Tibial nerve (tissue), 4 donors: ENCODE results near the gene IGF1R. TPM values are rescaled to one million over a fixed set of nuclear protein-coding genes. Genes with fewer than 3 reads are reported as not detected.

Experiments used
- DNase-seq, 2 donors: peaks; one replicate each; pipeline ENCODE4 v3.0.0-alpha.2; 2019; ENCODE audit warnings: low spot score in 2 of 2
- H3K27ac ChIP-seq, 4 donors: fragments of 200-600 bp; sonication (generic) in 3 of 4; one replicate each; pipeline ENCODE4 v1.5.1; 2017 to 2019; ENCODE audit warnings: mild to moderate bottlenecking in 1 of 4
- H3K27me3 ChIP-seq, 2 donors: fragments of 200-600 bp; sonication (generic) in 1 of 2; one replicate each; pipeline versions ENCODE4 v1.5.1 to v1.6.0; 2017 to 2019
- H3K36me3 ChIP-seq, 3 donors: fragments of 200-600 bp; sonication (generic); one replicate each; pipeline ENCODE4 v1.5.1; 2018 to 2019
- H3K4me1 ChIP-seq, 4 donors: fragments of 200-600 bp; sonication (generic) in 3 of 4; one replicate each; pipeline ENCODE4 v1.5.1; 2017 to 2019
- H3K4me3 ChIP-seq, 4 donors: fragments of 200-600 bp; sonication (generic) in 3 of 4; one replicate each; pipeline ENCODE4 v1.5.1; 2017 to 2019; ENCODE audit warnings: mild to moderate bottlenecking in 1 of 4, moderate library complexity in 1 of 4
- H3K9me3 ChIP-seq, 4 donors: fragments of 200-600 bp; sonication (generic) in 3 of 4; one replicate each; pipeline ENCODE4 v1.5.1; 2017 to 2019
- EP300 ChIP-seq, 2 donors: sonication (generic); formaldehyde crosslinking; IDR thresholded peaks; one replicate each; pipeline ENCODE4 v1.6.1; 2017; ENCODE audit warnings: antibody characterized with exemption in 2 of 2, mild to moderate bottlenecking in 1 of 2
- POLR2A ChIP-seq, 2 donors: fragments of 450-650 bp; IDR thresholded peaks; one replicate each; pipeline ENCODE4 v1.6.1; 2017; ENCODE audit warnings: antibody characterized with exemption in 2 of 2, mild to moderate bottlenecking in 2 of 2, moderate library complexity in 2 of 2
- WGBS, 2 donors: methylation state at CpG; one replicate each; pipeline ENCODE4 v1.1.5; 2018; 5-methylcytosine and 5-hydroxymethylcytosine counted together
- total RNA-seq, 4 donors: library from RNA; depleted of rRNA; stranded (reverse); fragments of >200 nt; gene quantifications; one replicate each; pipeline ENCODE4 v1.1.0, GENCODE V29; 2016
- TF ChIP-seq, protein P1 (sequence below), 5 experiments: fragments of 200-600 bp in 3 of 5; fragments of 450-650 bp in 2 of 5; sonication (generic) in 3 of 5; IDR thresholded peaks; one replicate each; pipeline ENCODE4 v1.5.1; 2016 to 2019; ENCODE audit warnings: antibody characterized with exemption in 5 of 5, mild to moderate bottlenecking in 3 of 5, moderate library complexity in 2 of 5

The IGF1R gene
- total RNA-seq, 4 donors from 2014 or later, result 82.5 to 164 (median 111) TPM

- no peak for DNase-seq
- Histone ChIP-seq H3K27ac (peak overlapping the region in 1 of 4 donors; percentile 57), H3K36me3 (no peaks in the 10 kb centered on the region), H3K9me3 (no peaks in the 10 kb centered on the region), H3K4me1 (peaks cover 4 to 62% (median 29%) of the 10 kb centered on the region in 4 donors), H3K27me3 (no peaks in the 10 kb centered on the region), H3K4me3 (no peak overlapping the region)
- 13 to 32% methylated on average over 3 of the region's 3 CpGs for WGBS, 2 donors
- TF ChIP-seq, protein P1, sequence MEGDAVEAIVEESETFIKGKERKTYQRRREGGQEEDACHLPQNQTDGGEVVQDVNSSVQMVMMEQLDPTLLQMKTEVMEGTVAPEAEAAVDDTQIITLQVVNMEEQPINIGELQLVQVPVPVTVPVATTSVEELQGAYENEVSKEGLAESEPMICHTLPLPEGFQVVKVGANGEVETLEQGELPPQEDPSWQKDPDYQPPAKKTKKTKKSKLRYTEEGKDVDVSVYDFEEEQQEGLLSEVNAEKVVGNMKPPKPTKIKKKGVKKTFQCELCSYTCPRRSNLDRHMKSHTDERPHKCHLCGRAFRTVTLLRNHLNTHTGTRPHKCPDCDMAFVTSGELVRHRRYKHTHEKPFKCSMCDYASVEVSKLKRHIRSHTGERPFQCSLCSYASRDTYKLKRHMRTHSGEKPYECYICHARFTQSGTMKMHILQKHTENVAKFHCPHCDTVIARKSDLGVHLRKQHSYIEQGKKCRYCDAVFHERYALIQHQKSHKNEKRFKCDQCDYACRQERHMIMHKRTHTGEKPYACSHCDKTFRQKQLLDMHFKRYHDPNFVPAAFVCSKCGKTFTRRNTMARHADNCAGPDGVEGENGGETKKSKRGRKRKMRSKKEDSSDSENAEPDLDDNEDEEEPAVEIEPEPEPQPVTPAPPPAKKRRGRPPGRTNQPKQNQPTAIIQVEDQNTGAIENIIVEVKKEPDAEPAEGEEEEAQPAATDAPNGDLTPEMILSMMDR (IDR thresholded peaks at IDR 0.05), result no peak
- TF ChIP-seq EP300 (IDR thresholded peaks at IDR 0.05), result no peak
- TF ChIP-seq POLR2A (IDR thresholded peaks at IDR 0.05), result no peak
Observed at GRCh38 chr15:98875309-98875708, 227.0 kb downstream of the IGF1R start.

DNA sequence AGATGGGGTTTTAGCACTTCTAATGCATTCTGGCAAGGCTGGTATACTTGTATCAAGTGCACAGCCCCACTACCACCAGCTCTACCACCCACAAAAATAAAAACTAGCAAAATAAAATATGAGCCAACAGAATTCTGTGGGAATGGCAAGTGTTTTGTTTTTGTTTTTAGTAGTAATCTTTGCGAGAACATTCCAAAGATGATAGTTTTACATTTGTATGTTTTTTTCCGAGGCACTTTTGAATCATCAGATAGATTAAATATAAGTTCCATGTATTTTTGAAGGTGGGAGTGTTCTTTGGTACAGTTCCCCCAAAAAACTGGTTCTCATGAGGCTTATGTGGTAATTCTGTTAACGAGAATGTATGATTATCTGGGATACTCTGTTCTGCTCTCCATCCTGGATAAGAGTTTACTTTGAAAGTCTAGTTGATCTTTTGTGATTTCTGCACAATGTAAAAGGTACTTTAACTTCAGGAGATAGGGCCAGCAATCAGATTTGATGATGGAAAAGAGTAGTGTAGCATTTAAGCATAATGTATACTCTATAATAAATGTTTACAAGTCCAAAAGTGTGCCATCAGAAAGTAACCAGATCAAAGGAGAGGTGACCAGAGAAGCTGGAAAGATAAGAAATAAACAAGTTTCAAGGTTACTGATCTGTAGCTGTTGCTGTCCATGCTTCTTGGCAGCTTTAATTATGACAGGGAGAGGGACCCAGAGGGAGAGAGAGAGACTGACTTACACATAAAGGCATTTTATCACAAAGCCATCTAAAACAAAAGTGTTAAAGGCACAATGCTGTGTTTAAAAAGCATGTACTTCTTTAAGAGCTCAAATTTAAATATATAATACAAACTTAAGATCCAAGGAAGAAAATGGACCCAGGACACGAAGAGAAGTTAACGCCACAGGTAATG, 228.4 kb downstream of the IGF1R start:
- no peaks in the 10 kb centered on the region for H3K9me3 ChIP-seq
- no peaks in the 10 kb centered on the region for H3K36me3 ChIP-seq
- H3K27me3 ChIP-seq, result no peaks in the 10 kb centered on the region
- 74 to 77% methylated on average over 5 of the region's 5 CpGs for WGBS, 2 donors
- peaks cover 4 to 74% (median 29%) of the 10 kb centered on the region in 4 donors for H3K4me1 ChIP-seq
- H3K27ac ChIP-seq, result peak overlapping the region in 2 of 4 donors; percentile 4 to 57
- DNase-seq, result no peak
- H3K4me3 ChIP-seq, result no peak overlapping the region
- TF ChIP-seq EP300 (IDR thresholded peaks at IDR 0.05) (no peak), POLR2A (IDR thresholded peaks at IDR 0.05) (no peak)
- TF ChIP-seq, protein P1 (IDR thresholded peaks at IDR 0.05), result no peak

GRCh38 chr15:98878172-98878571, 229.8 kb downstream of the IGF1R start:
- Histone ChIP-seq H3K36me3 (no peaks in the 10 kb centered on the region), H3K27ac (peak overlapping the region in 1 of 4 donors; percentile 2), H3K4me1 (peaks cover 4 to 82% (median 28%) of the 10 kb centered on the region in 4 donors), H3K27me3 (no peaks in the 10 kb centered on the region), H3K4me3 (no peak overlapping the region), H3K9me3 (no peaks in the 10 kb centered on the region)
- 58 to 66% methylated on average over 3 of the region's 3 CpGs for WGBS, 2 donors
- no peak for DNase-seq
- TF ChIP-seq, protein P1 (IDR thresholded peaks at IDR 0.05), result no peak
- no peak for TF ChIP-seq EP300 (IDR thresholded peaks at IDR 0.05)
- no peak for TF ChIP-seq POLR2A (IDR thresholded peaks at IDR 0.05)

GRCh38 chr15:98878862-98879261, 230.5 kb downstream of the IGF1R start:
- 93 to 95% methylated on average over 14 of the region's 14 CpGs for WGBS, 2 donors
- Histone ChIP-seq H3K27me3 (no peaks in the 10 kb centered on the region), H3K27ac (no peak overlapping the region), H3K36me3 (no peaks in the 10 kb centered on the region), H3K4me3 (no peak overlapping the region), H3K9me3 (no peaks in the 10 kb centered on the region), H3K4me1 (peaks cover 0 to 81% (median 25%) of the 10 kb centered on the region in 4 donors)
- DNase-seq, result no peak
- TF ChIP-seq POLR2A (IDR thresholded peaks at IDR 0.05), result no peak
- no peak for TF ChIP-seq EP300 (IDR thresholded peaks at IDR 0.05)
- TF ChIP-seq, protein P1 (IDR thresholded peaks at IDR 0.05), result no peak
